ENCODE results near the gene MATN3.

Gene MATN3

DNA sequence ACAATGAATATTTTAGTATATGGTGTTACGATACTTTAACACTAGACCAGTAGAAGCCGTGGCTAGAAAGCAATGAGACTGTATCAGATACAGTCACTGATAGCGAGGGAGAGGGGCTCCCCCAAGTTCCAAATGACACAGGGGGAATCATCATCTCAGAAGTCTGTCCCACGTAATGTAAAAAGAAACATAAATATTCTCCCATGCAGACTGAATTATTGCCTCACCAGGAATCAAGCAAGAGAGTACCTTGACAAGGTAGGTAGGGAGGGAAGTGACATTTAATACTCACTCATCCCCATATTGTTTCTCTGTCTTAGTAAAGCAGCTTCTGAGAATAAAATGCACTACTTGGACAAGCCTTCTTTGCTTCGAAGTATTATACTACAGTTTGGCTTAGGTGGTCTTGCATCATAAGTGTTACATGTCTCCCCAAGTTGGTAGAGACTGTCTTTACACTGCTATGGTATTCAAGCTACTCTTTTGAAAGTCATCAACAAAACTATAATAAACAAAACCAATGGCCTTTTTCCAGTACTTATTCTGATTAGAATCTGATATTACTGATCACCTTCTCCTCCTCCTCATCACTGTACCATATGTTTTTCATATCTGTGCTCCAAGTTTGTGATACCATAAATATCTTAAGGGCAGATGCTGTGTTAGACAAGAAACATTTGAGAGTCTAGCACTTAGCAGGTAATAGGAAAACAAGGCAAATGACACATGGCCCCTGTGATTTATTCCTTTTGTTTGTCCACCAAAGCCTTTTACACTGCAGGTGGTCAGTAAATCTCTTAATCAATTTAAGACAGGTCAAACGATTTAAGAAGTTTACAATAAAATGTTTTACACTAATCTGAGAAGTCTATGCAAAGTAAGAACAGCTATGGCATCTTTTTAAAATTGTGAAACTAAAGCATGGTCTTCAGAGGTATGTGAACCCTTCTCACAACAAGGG, 36.3 kb upstream of the MATN3 start:
- TF ChIP-seq, protein P1, sequence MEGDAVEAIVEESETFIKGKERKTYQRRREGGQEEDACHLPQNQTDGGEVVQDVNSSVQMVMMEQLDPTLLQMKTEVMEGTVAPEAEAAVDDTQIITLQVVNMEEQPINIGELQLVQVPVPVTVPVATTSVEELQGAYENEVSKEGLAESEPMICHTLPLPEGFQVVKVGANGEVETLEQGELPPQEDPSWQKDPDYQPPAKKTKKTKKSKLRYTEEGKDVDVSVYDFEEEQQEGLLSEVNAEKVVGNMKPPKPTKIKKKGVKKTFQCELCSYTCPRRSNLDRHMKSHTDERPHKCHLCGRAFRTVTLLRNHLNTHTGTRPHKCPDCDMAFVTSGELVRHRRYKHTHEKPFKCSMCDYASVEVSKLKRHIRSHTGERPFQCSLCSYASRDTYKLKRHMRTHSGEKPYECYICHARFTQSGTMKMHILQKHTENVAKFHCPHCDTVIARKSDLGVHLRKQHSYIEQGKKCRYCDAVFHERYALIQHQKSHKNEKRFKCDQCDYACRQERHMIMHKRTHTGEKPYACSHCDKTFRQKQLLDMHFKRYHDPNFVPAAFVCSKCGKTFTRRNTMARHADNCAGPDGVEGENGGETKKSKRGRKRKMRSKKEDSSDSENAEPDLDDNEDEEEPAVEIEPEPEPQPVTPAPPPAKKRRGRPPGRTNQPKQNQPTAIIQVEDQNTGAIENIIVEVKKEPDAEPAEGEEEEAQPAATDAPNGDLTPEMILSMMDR (IDR thresholded peaks at IDR 0.05): no peak

DNA sequence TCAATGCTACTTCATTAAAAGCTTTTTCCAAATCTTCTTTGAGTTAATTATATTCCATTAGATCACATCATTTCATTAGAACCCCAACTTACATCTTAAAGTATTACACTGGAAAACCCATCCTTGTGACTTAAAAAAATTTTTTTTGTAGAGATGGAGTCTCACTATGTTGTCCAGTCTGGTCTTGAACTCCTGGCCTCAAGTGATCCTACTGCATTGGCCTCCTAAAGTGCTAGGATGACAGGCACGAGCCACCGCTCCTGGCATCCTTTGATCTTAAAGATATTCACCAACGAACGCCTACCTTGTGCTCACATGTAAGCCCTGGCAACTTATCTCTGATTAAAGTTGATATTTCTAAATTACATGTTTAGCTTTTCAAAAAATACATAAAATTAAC, 32.3 kb upstream of the MATN3 start:
- TF ChIP-seq, protein P1 (IDR thresholded peaks at IDR 0.05): no peak

DNA sequence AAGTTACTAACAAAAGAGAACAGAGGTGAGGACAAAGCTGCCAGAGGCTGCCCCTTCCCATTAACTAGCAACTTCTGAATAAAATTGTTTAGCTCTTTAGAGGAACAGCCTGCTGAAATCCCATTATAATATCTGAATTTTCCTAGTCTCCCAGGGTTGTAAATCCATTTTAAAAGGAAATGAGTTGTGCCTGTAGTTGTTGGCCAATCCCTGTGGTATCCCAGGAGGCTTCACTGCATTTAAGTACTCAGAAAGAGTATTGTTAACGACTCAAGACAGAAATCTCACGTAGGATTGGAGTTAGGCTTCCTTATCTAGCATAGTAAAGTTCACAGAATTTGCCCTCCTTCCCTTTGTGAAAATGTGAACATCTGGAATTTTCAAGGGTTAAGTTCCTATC, 30.1 kb upstream of the MATN3 start:
- TF ChIP-seq, protein P1 (IDR thresholded peaks at IDR 0.05): no peak

DNA sequence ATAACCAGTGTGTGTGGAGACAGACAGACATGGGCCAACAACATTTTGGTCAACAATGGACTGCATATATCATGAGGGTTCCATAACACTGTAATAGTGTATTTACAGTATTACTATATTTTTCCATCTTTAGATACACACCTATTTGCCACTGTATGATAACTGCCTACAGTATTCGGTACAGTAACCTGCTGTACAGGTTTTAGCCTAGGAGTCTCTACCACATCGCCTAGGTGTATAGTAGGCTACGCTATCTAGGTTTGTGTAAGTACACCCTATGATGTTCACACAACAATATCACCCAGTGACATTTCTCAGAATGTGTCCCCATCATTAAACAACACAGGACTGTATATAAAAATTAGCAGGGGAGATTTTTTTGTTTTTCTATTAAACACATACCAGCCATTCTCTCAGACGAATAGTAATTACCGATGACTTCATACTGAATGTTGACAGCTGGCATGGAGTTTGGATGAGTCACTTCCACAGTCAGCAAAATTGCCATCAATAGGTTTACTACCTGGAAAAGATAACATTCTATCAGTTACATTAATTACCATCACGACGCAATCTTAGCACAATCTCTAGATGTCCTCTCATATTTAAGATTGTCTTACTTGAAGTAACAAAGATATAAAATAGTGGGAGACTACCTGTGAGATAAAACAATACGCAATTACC, 28.2 kb upstream of the MATN3 start:
- TF ChIP-seq, protein P1 (IDR thresholded peaks at IDR 0.05): no peak

DNA sequence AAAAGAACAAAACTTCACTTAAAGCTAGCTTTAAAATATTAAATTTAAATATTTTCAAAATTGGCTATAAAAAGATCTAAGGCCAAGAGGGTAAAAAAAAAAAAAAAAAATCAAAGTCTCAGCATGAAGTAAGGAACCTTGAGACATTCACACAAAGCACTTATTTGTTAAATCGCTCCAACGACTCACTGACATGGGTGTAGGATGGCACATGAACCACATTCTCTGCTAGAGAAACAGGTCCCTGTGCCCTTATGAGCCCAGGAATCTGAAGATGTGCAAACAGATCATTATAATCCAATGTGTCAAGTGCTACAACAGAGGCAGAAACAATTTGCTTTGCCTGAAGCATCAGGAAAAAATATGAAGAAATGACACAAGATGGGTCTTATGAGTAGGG, 25.2 kb upstream of the MATN3 start:
- TF ChIP-seq, protein P1 (IDR thresholded peaks at IDR 0.05): no peak

DNA sequence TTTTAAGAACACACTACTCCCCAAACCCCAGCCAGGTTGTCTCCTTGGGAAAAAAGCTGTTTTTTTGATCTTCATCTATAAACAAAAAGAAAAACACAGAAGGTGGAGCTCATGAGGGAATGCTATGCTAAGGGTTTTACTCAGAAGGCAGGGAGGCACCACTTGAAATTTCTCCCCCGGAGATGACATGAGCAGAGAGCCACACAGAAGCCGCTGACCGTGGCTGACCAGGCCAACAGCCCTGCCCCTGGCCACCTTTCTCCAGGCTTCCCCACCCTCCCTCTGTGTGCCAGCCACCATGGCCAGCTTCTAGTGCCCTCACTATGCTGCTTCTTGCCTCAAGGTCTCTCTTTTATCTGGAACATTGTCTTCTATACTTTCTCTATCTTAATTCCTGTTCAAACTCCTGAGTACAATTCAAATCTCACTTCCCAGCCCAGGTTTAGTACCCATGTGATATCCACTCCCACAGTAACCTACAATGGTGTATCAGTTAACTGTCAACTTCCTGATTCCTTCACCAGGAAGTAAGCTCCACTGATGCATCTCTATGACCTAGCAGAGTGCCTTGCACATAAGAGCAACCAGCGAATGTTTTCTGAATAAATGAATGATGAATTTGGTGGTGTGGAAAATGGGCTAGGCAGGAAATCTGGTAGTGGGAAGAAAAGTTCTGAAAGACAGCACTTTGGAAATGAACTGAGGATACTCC, 23.6 kb upstream of the MATN3 start:
- TF ChIP-seq, protein P1 (IDR thresholded peaks at IDR 0.05): no peak

DNA sequence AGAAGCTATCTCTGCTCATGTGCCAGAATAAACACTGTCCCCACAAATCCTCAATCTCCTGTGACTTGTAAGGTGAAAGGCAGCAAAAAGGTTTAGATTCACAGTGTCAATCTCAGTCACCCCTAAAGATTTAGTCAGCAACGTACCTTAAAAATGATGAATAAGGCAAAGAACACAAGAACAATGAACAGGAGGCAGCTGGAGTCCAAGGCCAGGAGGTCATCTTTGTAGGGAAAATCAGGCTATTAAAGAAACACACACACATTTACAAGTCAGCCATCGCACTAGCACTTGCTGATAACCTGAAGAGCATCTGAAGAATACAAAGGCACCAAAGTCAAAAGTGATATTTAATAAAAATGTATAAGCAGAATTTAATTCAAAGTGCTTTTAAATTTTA, 22.4 kb upstream of the MATN3 start:
- TF ChIP-seq, protein P1 (IDR thresholded peaks at IDR 0.05): no peak
